NCI-H82 treated with DMSO at 0.1 percent for 48 hours (cell line): ENCODE data around the gene TAF12.
"Not testable (repeated sequence)": the region's sequence is repeated elsewhere in the genome, so short reads cannot be mapped to it uniquely, and the experiment has no call there.

Experiments used
- DNase-seq: peaks from one replicate; lab custom pipeline; 2025; ENCODE audit not compliant: unreplicated experiment; lab: John Stamatoyannopoulos, UW

Gene TAF12

DNA sequence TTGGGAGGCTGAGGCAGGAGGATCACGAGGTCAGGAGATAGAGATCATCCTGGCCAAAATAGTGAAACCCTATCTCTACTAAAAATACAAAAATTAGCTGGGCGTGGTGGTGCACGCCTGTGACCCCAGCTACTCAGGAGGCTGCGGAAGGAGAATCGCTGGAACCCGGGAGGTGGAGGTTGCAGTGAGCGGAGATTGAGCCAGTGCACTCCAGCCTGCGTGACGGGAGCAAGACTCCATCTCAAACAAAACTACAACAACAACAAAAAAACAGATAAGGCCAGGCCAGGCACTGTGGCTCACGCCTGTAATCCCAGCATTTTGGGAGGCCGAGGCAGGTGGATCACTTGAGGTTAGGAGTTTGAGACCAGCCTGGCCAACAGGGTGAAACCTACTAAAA lies 2.5 kb upstream of the TAF12 start:
- not testable (repeated sequence) for DNase-seq

DNA sequence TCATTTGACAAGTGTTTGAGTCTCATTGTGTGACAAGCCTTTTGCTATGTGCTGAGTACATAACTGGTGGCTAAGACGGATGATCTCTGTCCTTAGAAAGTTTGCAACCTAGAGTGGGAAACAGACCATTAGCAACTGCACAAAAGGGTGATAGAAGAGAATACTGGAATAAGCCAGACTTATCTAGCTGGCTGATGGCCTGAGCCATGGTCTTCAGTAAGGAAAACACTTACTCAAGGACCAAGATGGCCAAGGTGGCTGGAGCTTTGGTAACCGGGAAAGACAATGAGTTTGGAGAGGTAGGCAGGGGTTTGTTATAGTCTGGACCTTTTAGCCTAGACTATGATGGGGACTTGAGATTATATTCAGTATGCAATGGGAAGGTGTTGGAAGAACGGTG lies 1.6 kb upstream of the TAF12 start:
- DNase-seq: no peak

DNA sequence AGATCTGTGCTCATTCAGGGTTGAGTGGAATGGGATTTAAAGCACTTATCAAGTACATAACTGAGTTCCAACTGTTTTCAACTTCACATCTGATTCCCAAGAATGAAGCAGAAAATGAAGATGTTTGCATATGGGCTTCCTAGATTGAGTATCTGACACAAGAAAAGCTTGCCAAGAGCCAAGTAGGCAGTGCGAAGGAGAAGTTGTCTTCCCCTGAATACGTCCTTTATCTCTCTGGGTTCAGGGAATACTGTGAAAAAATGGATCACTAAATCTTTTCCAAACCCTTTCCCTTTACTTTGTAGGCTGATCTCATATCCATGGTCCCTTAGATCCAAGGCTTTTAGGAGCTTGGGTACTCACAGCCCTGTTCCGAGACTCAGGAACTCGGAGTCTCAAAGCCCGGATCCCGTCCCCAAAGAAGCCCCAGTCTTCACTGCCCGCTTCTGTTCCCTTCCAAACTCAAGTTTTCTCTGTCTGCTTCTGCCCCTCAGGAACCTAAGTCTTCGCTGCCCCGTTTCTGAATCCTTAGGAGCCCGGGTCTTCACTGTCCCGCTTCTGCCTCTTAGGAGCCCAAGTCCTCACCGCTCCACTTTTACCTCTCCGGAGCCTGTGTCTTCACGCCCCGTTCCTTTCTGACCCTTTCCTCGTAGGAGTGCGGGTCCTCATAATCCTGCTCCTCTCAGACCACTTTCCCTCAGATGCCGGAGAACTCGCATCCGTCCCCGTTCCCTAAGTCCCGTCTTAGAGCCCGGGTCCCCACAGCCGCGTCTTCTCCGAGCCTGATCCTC lies 616 bp downstream of the TAF12 start:
- no peak for DNase-seq

DNA sequence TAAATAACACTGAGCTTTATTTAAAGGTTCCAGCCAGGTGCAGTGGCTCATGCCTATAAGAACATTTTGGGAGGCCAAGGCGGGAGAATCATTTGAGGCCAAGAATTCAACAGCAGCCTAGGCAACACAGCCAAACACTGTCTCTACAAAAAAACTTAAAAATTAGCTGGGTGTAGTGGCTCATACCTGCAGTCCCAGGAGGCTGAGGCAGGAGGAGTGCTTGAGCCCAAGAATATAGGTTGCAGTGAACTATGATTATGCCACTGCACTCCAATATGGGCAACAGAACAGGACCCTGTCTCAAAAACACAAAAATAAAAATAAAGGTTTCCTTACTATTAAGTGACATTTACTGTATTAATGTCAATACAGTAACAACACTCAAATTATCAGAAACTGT lies 2.1 kb downstream of the TAF12 start:
- no peak for DNase-seq

DNA sequence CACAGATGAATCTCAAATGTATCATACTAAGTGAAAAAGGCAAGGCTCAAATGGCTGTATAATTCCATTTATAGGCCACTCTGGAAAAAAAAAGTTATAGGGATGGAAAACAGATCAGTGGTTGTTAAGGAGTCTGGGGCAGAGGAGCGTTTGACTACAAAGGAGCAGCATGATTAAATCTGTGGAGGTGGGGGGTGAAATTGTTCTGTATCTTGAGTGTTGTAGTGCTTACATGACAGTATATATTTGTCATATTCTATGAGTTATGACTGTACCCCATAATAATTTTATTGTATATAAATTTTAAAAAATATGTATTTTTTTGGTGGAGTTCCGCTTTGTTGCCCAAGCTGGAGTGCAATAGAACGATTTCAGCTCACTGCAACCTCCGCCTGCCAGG lies 10.3 kb downstream of the TAF12 start:
- DNase-seq: no peak

DNA sequence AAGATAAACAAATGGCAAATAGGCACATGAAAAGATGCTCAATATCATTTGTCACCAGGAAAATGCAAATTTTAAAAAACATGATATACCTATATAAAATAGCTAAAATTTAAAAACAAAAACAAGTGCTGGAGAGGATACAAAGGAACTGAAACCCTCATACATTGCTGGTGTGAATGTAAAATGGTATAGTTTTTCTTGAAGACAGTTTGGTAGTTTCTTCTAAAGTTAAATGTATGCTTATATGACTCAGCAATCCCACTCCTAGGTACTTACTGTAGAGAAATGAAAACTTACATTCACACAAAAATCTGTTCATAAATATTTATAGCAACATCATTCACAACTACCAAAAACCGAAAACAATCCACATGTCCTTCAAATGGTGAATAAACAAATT lies 11.2 kb downstream of the TAF12 start:
- DNase-seq: no peak

DNA sequence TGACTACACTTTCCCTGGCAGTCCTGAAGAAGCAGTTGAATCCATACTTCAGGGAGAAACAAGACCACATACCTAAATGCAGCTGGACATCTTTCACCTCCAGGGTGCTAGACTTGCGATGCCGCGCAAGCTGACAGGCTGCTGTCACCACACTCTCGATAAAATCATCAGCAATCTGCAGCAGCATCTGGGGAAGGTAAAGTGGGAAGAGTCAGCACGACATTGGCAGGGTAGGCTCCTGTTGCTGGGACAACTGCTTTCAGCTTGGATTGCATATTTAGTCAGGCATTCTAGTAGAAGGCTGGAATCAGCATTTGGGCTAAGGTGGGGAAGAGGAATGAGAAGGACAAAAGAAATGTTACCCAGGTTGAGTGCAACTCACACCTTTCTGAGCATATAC lies 29.7 kb downstream of the TAF12 start:
- no peak for DNase-seq

DNA sequence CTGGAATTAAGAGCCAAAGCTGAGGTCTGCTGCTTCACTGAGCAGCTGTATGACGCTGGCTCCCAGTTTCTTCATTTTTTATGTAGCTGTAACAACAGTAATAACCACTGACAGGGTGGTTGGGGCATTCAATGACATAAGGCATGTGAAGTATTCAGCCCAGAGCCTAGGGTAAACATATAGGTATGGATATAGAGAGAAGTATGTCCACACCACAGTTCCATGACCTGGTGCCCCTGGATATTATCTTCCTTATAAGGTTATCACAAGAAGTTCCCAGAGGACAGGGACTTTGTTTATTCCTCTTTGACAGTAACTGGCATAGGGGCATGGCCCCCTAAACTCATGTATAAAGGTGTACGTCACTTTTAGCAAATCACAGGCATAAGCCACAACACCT lies 36.1 kb downstream of the TAF12 start:
- DNase-seq: no peak

DNA sequence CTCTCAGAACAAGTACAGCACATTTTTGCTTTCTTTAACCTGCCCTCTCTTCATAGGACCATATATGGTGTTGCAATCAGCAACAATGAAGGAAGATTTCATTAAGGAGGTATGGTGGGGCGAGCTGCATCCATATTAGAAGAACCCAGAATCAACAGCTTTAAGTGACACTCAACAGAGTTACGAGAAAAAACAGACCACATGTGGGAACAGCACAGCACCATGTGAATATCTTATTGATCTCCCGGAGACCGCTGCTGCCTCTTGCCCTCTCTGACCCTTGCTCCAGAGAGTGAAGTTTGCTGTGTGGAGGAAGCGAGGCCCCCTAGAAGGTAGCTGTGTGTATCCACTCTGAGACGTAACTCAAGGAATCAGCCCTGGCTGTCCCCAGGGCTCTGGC lies 37.9 kb downstream of the TAF12 start:
- no peak for DNase-seq

DNA sequence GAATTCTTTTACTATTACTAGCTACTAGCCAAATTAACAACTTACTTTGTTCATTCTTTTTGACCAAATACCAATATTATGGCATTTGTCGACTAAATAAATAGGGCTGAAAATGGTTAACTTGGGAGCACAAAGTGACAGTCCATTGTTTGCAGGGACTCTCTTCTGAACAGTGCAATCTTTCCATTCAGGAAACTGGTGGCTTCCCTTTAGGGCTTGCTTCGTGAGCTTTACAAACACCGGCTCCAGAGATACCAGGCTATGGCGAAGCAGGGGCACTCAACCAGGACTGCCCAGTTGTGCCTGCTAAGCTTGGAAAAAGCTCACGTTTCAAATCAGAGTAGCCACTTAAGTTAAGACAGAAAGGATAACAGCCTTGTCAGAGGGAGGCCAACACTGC lies 38.5 kb downstream of the TAF12 start:
- no peak for DNase-seq

DNA sequence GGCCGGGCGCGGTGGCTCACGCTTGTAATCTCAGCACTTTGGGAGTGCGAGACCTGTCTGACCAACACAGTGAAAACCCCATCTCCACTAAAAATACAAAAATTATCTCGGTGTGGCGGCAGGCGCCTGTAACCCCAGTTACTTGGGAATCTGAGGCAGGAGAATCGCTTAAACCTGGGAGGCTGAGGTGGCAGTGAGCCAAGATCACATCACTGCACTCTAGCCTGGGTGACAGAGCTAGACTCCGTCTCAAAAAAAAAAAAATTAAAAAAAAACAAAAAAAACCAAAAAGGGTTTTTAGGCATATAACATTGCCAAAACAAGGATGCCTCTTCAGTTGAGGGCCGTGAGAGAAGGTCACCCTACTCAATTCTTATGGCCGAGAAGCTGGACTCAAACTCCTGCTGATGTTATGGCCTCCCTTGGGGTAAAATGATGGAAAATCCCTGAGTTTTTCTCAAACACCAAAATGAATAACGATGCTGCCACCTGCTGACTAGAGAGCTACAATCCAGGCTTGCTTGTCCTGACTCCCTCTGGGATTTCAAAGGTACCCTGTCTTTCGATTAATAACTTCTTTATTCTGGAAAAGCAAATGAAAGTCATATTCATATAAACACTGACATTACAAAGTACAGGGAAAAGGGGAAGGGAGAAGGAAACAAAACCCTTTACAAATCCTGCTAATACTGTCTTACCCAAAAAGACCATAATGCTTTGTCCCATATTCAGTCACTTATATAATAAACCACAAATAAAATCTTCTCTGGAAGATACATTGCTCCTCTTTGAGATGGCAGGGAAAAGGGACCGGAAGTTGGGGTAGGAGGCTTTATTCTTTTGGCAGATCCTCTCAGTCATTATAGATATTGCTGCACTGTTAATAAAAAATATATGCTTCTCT lies 40.1 kb downstream of the TAF12 start:
- DNase-seq: peak; percentile 31

DNA sequence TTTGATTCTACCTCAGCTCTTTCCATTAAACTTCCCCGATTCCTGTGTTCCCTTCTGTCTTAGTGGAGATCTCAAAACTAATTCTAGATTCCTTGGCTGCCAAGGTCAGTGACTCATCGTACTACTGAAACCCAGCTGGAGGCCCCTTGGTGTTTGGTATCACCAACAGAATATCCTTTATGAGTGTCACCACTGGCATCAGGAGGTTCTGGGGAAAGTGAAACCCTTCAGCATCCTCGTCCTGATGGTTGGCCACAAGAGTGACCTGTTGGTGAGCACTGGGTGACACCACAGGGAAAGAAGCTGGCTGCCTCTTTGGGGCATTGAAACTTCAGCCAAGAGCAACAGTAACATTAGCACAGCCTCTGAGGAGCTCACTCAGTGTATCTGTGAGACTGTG lies 41.2 kb downstream of the TAF12 start:
- no peak for DNase-seq

DNA sequence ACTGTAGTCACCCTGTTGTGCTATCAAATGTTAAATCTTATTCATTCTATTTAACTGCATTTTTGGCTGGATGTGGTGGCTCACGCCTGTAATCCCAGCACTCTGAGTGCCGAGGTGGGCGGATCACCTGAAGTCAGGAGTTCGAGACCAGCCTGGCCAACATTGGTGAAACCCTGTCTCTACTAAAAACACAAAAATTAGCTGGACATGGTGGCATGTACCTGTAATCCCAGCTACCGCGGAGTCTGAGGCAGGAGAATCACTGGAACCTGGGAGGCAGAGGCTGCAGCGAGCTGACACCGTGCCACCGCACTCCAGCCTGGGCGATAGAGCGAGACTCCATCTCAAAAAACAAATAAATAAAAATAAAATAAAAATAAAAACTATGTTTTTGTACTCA lies 46.6 kb downstream of the TAF12 start:
- DNase-seq: not testable (repeated sequence)

DNA sequence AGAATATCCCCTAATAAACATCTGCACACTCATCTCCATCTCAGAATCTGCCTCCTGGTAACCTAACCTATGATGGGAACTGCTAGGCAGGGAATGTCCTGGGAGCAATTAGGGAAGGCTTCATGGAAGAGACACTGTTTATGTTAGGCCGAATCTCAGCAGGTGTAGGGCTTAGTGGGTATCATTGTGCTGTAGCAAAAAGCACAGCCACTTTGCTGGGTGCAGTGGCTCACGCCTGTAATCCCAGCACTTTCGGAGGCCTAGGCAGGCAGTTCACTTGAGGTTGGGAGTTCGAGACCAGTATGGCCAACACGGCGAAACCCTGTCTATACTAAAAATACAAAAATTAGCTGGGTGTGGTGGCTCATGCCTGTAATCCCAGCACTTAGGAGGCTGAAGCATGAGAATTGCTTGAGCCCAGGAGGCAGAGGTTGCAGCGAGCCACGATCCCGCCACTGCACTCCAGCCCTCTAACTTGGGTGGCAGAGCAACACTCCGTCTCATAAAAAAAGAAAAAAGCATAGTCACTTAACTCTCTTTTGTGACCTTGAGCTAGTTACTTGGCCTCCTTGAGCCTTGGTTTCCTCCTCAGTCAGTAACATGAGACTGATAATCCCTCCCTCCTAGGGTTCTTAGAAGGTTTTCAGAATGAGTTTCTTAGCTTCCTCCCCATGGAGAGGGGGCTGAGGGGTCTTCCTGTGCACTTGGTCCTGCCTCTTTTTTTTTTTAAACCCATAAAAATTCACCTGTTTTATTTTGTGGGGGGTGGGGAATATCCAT lies 47.3 kb downstream of the TAF12 start:
- DNase-seq: no peak

DNA sequence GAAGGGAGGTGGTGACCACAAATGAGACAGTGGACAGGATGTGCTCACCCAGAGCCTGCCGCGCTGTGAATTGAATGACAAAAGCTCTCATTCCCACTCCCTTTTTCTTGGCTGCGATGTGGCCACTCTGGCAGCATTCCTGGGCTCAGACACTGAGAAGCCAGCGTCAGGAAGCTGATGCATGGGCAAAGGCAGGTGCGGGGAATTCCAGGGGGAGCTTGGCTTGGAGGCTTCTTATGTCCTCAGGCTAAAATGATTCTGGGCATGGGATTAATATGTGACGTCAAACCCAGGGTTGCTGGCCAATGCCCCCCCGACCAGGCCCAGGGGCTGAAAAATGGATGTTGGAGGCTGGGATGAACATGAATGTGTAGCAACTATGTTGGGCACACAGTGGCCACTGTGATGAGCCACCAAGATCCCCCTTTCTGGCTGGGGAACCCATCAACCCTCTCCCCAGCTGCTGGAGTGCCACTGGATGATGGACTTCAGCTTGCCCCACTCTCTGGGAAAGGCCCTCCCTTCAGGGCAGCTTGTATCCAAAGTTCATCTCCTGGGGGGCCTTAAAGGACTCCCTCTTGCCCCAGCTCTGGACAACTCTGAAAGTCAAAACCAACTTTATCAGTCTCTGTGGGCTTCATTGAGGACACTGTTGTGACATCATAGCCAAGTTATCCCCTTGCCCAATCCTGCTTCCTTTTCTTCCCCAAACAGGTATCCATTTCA lies 48.0 kb downstream of the TAF12 start:
- DNase-seq: not testable (repeated sequence)

DNA sequence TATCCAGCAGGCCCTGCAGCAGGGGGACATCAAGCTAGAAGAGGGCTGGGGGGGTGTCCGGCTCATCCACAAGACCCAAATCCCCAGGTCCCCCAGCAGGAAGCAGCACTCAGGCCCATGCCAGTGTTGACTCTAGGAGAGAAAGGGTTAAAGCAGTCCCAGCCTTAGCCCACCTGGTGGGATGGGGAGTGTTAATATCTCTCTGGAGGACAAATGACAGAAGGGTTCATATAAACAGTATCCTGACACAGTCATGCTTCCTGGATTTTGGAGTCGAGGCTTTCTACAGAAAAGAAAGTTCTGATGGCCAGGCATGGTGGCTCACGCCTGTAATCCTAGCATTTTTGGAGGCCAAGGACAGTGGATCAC lies 48.9 kb downstream of the TAF12 start:
- not testable (repeated sequence) for DNase-seq

DNA sequence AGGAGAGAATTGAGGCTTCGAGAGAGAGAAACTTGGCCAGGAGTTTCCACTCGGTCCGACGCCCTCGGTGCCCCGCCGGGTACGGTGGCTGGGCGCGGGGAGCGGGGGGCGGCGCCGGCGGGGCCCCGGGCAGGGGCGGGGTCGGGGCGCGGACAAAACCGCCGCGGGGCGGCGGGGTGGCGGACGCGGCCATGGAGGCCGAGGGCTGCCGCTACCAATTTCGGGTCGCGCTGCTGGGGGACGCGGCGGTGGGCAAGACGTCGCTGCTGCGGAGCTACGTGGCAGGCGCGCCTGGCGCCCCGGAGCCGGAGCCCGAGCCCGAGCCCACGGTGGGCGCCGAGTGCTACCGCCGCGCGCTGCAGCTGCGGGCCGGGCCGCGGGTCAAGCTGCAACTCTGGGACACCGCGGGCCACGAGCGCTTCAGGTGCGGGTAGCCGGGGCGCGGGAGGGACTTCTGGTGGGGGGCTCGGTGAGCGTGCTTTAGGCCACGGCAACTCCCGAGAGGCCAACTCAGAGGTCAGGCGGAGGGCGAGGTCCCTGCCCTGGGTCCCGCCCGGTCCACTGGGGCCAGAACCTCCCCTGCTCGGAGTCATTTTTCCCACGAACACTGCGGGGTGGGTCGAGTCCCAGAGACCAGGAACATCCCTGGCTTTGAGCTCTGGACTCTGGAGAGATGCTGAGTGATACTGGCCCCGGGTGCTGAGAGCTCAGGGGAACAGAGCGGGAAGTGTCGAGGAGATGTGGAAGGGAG lies 50.4 kb downstream of the TAF12 start:
- no peak for DNase-seq

DNA sequence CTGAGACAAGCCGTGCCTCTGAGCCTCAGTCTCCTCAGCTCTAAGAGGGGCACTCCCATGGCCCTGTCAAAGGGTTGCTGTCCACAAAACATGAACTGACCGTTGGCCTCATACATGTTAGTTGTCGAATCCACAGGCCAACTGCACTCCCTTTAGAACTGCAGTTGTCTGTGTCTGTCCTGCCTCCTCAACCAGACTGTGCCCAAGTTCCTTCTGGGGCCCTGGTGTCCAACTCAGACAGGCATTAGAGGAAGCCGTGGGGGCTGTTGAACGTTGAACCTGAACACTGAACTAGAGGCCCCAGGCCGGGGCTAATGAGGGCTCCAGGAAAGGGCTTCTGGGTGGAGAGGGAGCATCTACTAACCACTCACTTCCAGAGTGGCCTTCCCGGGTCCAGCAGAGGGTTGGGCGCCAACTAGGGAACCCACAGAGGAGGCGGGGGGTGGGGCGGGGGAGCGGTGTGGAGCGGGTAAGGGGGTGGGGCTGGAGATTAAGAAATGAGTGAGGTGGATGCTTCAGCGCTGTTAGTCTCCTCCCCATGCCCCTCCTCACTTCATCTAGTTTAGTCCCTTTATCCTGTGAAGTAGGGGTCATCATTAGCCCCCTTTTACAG lies 51.1 kb downstream of the TAF12 start, which contains the start of gene RAB42:
Gene RAB42, plus strand, starts transcription at position 558 of the 613 bp plus-strand sequence. CDS start 247 bp downstream, outside the sequence.
- peak; percentile 32 for DNase-seq

DNA sequence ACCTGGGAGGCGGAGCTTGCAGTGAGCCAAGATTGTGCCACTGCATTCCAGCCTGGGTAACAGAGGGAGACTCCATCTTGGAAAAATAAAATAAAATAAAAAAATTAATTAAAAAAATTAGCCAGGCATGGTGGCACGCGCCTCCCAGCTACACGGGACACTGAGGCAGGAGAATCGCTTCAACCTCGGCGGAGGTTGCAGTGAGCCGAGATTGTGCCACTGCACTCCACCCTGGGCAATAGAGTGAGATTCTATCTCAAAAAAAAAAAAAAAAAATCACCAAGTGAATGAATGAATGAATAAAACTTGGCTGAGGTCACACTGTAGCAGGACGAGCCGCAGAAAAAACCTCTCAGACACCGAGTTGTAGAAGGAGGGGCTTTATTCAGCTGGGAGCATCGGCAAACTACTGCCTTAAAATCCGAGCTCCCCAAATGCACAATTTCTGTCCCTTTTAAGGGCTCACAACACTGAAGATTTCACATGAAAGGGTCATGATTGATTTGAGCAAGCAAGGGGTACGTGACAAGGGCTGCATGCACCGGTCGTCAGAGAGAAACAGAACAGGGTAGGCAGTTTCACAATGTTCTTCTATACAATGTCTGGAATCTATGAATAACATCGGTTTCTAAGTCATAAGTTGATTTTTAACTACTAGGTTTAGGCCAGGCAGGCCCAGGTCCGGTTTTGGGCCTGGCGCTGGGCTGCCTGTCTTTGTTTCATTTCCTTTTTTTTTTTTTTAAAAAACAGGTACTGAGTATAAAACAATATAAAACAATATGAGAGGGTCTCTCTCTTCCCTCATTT lies 56.1 kb downstream of the TAF12 start:
- not testable (repeated sequence) for DNase-seq
